ENCODE measurements around the gene ZNF133. TPM values are rescaled to one million over a fixed set of nuclear protein-coding genes. Genes with fewer than 3 reads are reported as not detected.

Gene ZNF133
- total and polyA plus RNA-seq, 10 donors: 8.7 to 16.9 (median 13.7) TPM

DNA sequence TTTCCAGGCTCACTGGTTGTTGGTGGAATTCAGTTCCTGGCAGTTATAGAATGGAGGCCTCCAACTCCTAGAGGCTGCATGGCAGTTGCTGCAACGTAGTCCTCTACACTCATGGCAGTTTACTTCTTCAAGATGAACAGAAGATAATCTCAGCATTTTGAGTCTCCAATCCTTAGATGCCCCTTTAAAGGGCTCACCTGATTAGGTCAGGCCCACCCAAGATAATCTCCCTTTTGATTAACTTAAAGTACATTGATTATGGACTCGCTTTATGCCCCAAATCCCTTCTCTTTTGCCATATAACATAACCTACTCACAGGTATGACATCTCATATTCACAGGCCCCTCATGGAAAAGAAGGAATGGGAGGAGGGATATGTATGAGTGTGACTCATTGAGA is 76.4 kb downstream of the ZNF133 start:
- Histone ChIP-seq H3K27ac (no peak overlapping the region), H3K4me1 (no peaks in the 10 kb centered on the region), H3K36me3 (no peaks in the 10 kb centered on the region), H3K4me3 (no peak overlapping the region), H3K9me3 (no peaks in the 10 kb centered on the region), H3K27me3 (replicated peaks in 1 of 7) (no peaks in the 10 kb centered on the region)
- intact Hi-C loops (cut with DNase I; ENCODE audit: low total_unique reads): no loop called here
- 63 to 77% (median 75%) methylated on average over 2 of the region's 2 CpGs for WGBS, 5 donors
- no peak for DNase-seq
- no peak for TF ChIP-seq POLR2AphosphoS5 (IDR thresholded peaks at IDR 0.05)
- TF ChIP-seq CTCF (IDR thresholded peaks at IDR 0.05 in 8 of 11, conservative IDR thresholded peaks at IDR 0.05 in 3 of 11): no peak
- TF ChIP-seq POLR2A (IDR thresholded peaks at IDR 0.05): no peak

Small RNAs within 50 kb of the gene (small RNA-seq; reads per million reads assigned to genes)
- gene RN7SL14P (0 reads per million in 4 donors), gene RNU2-56P (0.35 to 1.7 (median 0.59) reads per million in 4 donors)

Other genes with a start within 250 kb of the ZNF133 start
- gene OVOL2, start 230.6 kb upstream of the ZNF133 start, total RNA-seq: not detected
- not detected for gene OVOL2, start 230.6 kb upstream of the ZNF133 start, polyA plus RNA-seq
- gene KAT14, start 150.7 kb upstream of the ZNF133 start, total RNA-seq: 10 to 100 TPM; 11.2 to 18.2 (median 13.8) TPM
- gene KAT14, start 150.7 kb upstream of the ZNF133 start, polyA plus RNA-seq: 1 to 10 TPM; 6.3 to 9.8 (median 6.9) TPM
- gene PET117, start 150.7 kb upstream of the ZNF133 start, total RNA-seq: 10 to 100 TPM in 6 of 7 donors, 1 to 10 TPM in 1; 9.4 to 15.5 (median 12.0) TPM
- 10 to 100 TPM in 1 of 3 donors, 1 to 10 TPM in 2; 8.4 to 12.9 (median 10.0) TPM for gene PET117, start 150.7 kb upstream of the ZNF133 start, polyA plus RNA-seq
- 1 to 10 TPM; 1.4 to 4.1 (median 2.8) TPM for gene DZANK1, start 178.5 kb downstream of the ZNF133 start, total RNA-seq
- gene DZANK1, start 178.5 kb downstream of the ZNF133 start, polyA plus RNA-seq: 1 to 10 TPM; 1.5 to 2.2 (median 2.0) TPM
- gene POLR3F, start 178.9 kb downstream of the ZNF133 start, total RNA-seq: 10 to 100 TPM in 1 of 7 donors, 1 to 10 TPM in 6; 6.9 to 12.0 (median 7.4) TPM
- gene POLR3F, start 178.9 kb downstream of the ZNF133 start, polyA plus RNA-seq: 1 to 10 TPM; 6.7 to 9.5 (median 8.2) TPM
- 10 to 100 TPM in 5 of 7 donors, 1 to 10 TPM in 2; 7.3 to 13.4 (median 10.9) TPM for gene RBBP9, start 208.7 kb downstream of the ZNF133 start, total RNA-seq
- gene RBBP9, start 208.7 kb downstream of the ZNF133 start, polyA plus RNA-seq: 1 to 10 TPM; 2.8 to 5.5 (median 4.1) TPM
- 10 to 100 TPM; 42.8 to 67.5 (median 56.9) TPM for gene SEC23B, start 219.4 kb downstream of the ZNF133 start, total RNA-seq
- gene SEC23B, start 219.4 kb downstream of the ZNF133 start, polyA plus RNA-seq: 10 to 100 TPM in 2 of 3 donors, 1 to 10 TPM in 1; 7.2 to 16.1 (median 10.0) TPM

All from spleen (tissue), 11 donors.